Keratinocyte (primary cell): ENCODE results near the gene SPRY4. TPM values are rescaled to one million over a fixed set of nuclear protein-coding genes. Genes with fewer than 3 reads are reported as not detected.
"Not testable (repeated sequence)": the region's sequence is repeated elsewhere in the genome, so short reads cannot be mapped to it uniquely, and the experiment has no call there.

ENCODE experiments used
- DNase-seq: peaks from one replicate; pipeline ENCODE4 v3.0.0-alpha.2; 2011; ENCODE audit warnings: low read depth, missing footprints, low spot score
- FAIRE-seq: peaks from 2 replicates; lab custom pipeline; 2011; peaks lifted over from hg19 to GRCh38; lab: Jason Lieb, UNC
- H2AFZ ChIP-seq: 2 replicates; pipeline ENCODE4 v1.6.0; 2012; ENCODE audit warnings: low read length, control low read depth, inconsistent platforms; ENCODE audit not compliant: control insufficient read depth
- H3K27ac ChIP-seq: 2 replicates; pipeline ENCODE4 v1.5.1; 2011; ENCODE audit warnings: low read length; ENCODE audit not compliant: control insufficient read depth, insufficient read depth
- H3K27me3 ChIP-seq: 3 replicates; pipeline ENCODE4 v1.6.0; 2011; ENCODE audit warnings: low read length; ENCODE audit not compliant: control insufficient read depth, insufficient read depth; ENCODE audit errors: extremely low read depth
- H3K36me3 ChIP-seq, 2 experiments: 2 replicates in 1 of 2; 3 replicates in 1 of 2; pipeline ENCODE4 v1.5.1; 2011; ENCODE audit warnings: low read length in 2 of 2, mild to moderate bottlenecking in 1 of 2; ENCODE audit not compliant: control insufficient read depth in 2 of 2, insufficient read depth in 2 of 2; ENCODE audit errors: extremely low read depth in 1 of 2
- H3K4me1 ChIP-seq: 3 replicates; pipeline ENCODE4 v1.5.1; 2011; ENCODE audit warnings: low read length; ENCODE audit not compliant: control insufficient read depth, insufficient read depth; ENCODE audit errors: extremely low read depth
- H3K4me2 ChIP-seq: 3 replicates; pipeline ENCODE4 v1.6.0; 2011; ENCODE audit warnings: low read depth, low read length; ENCODE audit not compliant: control insufficient read depth, insufficient read depth; ENCODE audit errors: extremely low read depth
- H3K4me3 ChIP-seq, 3 experiments: fragments of 200-600 bp in 1 of 3; sonication (generic) in 1 of 3; 2 replicates in 2 of 3; 3 replicates in 1 of 3; pipeline ENCODE4 v1.5.1; 2011 to 2016; ENCODE audit warnings: low read length in 3 of 3, mild to moderate bottlenecking in 3 of 3, control low read depth in 2 of 3, inconsistent platforms in 1 of 3, low read depth in 1 of 3, mixed read lengths in 1 of 3, mixed run types in 1 of 3, moderate library complexity in 1 of 3; ENCODE audit not compliant: control insufficient read depth in 2 of 3, insufficient read depth in 2 of 3; ENCODE audit errors: extremely low read depth in 1 of 3
- H3K79me2 ChIP-seq: 2 replicates; pipeline ENCODE4 v1.6.0; 2012; ENCODE audit warnings: low read length; ENCODE audit not compliant: control insufficient read depth, insufficient read depth
- H3K9ac ChIP-seq: 3 replicates; pipeline ENCODE4 v1.6.0; 2011; ENCODE audit warnings: low read length; ENCODE audit not compliant: control insufficient read depth, insufficient read depth; ENCODE audit errors: extremely low read depth
- H3K9me1 ChIP-seq: 3 replicates; pipeline ENCODE4 v1.6.0; 2011; ENCODE audit warnings: low read length; ENCODE audit not compliant: control insufficient read depth, insufficient read depth; ENCODE audit errors: extremely low read depth
- H3K9me3 ChIP-seq: 2 replicates; pipeline ENCODE4 v1.5.1; 2012; ENCODE audit warnings: low read depth, low read length; ENCODE audit not compliant: control insufficient read depth
- H4K20me1 ChIP-seq: 3 replicates; pipeline ENCODE4 v1.6.0; 2011; ENCODE audit warnings: low read length; ENCODE audit not compliant: control insufficient read depth, insufficient read depth; ENCODE audit errors: extremely low read depth
- CTCF ChIP-seq, 3 experiments: IDR thresholded peaks in 1 of 3; conservative IDR thresholded peaks in 1 of 3; optimal IDR thresholded peaks in 1 of 3; 2 replicates in 2 of 3; 3 replicates in 1 of 3; pipeline versions ENCODE3 to v1.5.1; 2011; ENCODE audit warnings: low read length in 3 of 3, mild to moderate bottlenecking in 3 of 3, moderate library complexity in 2 of 3, control low read depth in 1 of 3, inconsistent platforms in 1 of 3; ENCODE audit not compliant: insufficient read depth in 2 of 3; ENCODE audit errors: extremely low read depth in 1 of 3
- EZH2 ChIP-seq: IDR thresholded peaks from one replicate; pipeline ENCODE4 v1.6.1; 2012; ENCODE audit warnings: inconsistent platforms, mild to moderate bottlenecking, low read length, moderate library complexity
- dilution Hi-C: fragments of 300-500 bp; cut with MboI; formaldehyde crosslinking; loops from one replicate; pipeline ENCODE4 v1.7.0; 2020; ENCODE audit warnings: low sequenced_read_pairs; ENCODE audit not compliant: extremely low pct_ligation_motif_present
- polyA plus RNA-seq, 5 experiments: library from polyadenylated mRNA; depleted of rRNA in 3 of 5; stranded (reverse) in 3 of 5; stranded (forward) in 1 of 5; unstranded in 1 of 5; fragments of >200 nt; gene quantifications; 1 replicate in 1 of 5; 2 replicates in 3 of 5; 3 replicates in 1 of 5; pipeline versions ENCODE4 v1.2.1 to v1.2.3, GENCODE V29; 2011 to 2012; ENCODE audit warnings: missing spikeins in 2 of 5, low read depth in 1 of 5, low replicate concordance in 1 of 5

Gene SPRY4
- polyA plus RNA-seq, 1 donor (not counting 4 experiments of a cell fraction or from before 2014, with no cell fraction given), result 10.2 TPM

GRCh38 chr5:142346706-142347105 is 21.9 kb upstream of the SPRY4 start:
- Histone ChIP-seq H4K20me1 (no peaks in the 10 kb centered on the region), H3K4me2 (no peak overlapping the region), H3K79me2 (no peaks in the 10 kb centered on the region), H3K27ac (no peak overlapping the region), H3K9me3 (peaks cover 11% of the 10 kb centered on the region), H3K4me1 (no peaks in the 10 kb centered on the region), H3K9ac (no peak overlapping the region), H3K4me3 (no peak overlapping the region), H3K9me1 (no peaks in the 10 kb centered on the region), H3K27me3 (no peaks in the 10 kb centered on the region), H3K36me3 (no peaks in the 10 kb centered on the region), H2AFZ (no peak overlapping the region)
- dilution Hi-C loops, result no loop called here
- no peak for DNase-seq
- no peak for FAIRE-seq
- TF ChIP-seq EZH2, result no peak

- H3K4me1 ChIP-seq, H3K9me1 ChIP-seq, H3K36me3 ChIP-seq, H4K20me1 ChIP-seq, H3K4me2 ChIP-seq, dilution Hi-C loops, H2AFZ ChIP-seq, H3K4me3 ChIP-seq, FAIRE-seq, H3K9ac ChIP-seq, H3K27ac ChIP-seq, H3K27me3 ChIP-seq, DNase-seq, H3K79me2 ChIP-seq: not testable (repeated sequence)
- peaks cover 11% of the 10 kb centered on the region for H3K9me3 ChIP-seq
Measured at GRCh38 chr5:142344915-142345314, 20.1 kb upstream of the SPRY4 start.

GRCh38 chr5:142343531-142343930 is 18.7 kb upstream of the SPRY4 start:
- Histone ChIP-seq H3K27ac (no peak overlapping the region), H3K4me3 (no peak overlapping the region), H3K4me2 (no peak overlapping the region), H3K36me3 (no peaks in the 10 kb centered on the region), H3K9me3 (peaks cover 11% of the 10 kb centered on the region), H3K4me1 (no peaks in the 10 kb centered on the region), H4K20me1 (no peaks in the 10 kb centered on the region), H3K79me2 (no peaks in the 10 kb centered on the region), H3K9me1 (no peaks in the 10 kb centered on the region), H2AFZ (no peak overlapping the region), H3K27me3 (no peaks in the 10 kb centered on the region), H3K9ac (no peak overlapping the region)
- FAIRE-seq, result no peak
- no peak for DNase-seq
- dilution Hi-C loops, result no loop called here
- TF ChIP-seq EZH2 (no peak), CTCF (optimal IDR thresholded peaks at IDR 0.05 in 1 of 3, IDR thresholded peaks at IDR 0.05 in 1 of 3, conservative IDR thresholded peaks at IDR 0.05 in 1 of 3; ENCODE audit: extremely low read depth in 1 of 3, insufficient read depth in 2 of 3, low read length in 3 of 3) (no peak)
